ENCODE data around the gene LRRK1.

The LRRK1 gene

DNA sequence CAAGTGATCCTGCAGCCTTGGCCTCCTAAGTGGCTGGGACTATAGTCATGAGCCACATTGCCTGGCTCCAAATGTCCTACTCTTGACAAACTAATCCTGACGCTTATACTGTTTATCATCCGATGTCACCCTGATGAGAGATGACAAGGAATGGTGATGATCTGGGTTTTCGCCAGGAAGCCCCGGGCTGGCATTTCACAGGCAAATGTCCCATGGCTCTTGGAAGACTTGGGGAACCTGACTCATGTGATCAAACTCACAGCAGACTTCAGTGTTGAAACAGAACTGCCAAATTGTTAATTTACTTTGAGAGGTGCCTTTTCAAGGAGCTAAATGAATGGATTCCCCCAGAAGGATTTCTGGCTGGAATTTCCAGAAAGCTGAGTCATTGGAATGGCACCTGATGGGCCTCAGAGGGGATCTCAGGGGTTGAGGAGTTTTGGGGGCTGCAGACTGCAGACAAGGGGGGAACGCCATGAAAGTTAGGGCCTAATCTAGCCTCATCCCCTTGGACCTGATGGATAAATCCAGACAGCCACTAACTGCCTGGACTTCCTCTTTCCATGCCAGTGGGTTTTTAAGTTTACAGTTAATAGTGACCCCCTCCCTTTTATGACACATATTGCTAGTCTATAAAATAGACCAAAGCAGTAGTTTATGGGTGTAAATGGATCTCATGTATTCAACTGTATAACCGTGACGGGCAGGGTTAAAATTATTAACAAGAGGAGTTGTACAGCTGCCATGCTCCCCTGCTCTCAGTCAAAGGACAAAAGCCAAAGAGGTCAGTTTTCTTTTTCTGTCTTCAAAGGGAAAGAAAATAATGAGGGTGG is 186.1 kb downstream of the LRRK1 start:
- no peak for DNase-seq

DNA sequence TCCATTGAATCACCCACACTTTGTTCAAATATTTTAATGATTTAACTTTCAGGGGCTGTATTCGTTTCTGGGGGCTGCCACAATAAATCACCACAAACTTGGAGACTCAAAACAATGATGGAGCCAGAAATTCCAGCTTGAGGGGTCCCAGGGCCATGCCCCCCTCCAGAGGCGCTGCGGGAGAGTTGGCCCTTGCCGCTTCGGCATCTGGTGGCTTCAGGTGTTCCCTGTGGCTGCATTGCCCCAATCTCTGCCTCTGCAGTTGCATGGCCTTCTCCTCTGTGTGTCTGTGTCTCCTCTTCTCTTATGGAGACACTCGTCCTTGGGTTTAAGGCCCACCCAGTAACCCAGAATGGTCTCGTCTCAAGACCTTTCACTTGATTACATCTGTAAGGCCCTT is 187.9 kb downstream of the LRRK1 start:
- no peak for DNase-seq

DNA sequence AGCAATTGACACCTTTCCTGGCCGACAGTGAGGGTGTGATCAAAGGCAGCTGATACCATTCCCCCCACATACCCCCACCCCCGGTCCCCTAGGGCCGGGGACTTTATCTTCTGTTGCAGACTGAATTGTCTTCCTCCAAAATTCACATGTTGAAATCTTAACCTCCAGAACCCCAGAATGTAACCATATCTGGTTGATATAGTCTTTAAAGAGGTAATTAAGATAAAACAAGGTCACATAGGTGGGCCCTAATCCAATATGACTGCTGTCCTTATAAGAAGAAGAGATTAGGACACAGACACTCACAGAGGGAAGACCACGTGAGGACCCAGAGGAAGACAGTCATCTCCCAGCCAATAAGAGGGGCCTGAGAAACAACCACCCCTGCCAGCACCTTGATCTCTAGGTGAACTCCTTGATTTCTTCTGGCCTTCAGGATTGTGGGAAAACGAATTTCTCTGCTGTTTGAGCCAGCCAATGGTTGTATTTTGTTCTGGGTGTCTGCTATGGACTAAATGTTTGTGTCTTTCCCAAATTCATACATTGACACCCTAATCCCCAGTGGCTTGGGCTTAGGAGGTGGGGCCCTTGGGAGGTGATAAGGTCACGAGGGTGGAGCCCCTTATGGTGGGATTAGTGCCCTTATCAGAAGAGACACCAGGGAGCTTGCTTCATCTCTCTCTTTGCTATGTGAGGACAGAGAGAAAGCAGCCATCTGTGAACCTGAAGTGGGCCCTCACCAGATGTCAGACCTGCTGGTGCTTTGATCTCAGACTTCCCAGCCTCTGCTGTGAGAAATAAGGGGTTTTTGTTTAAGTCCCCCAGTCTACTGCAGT is 188.7 kb downstream of the LRRK1 start:
- DNase-seq: no peak

DNA sequence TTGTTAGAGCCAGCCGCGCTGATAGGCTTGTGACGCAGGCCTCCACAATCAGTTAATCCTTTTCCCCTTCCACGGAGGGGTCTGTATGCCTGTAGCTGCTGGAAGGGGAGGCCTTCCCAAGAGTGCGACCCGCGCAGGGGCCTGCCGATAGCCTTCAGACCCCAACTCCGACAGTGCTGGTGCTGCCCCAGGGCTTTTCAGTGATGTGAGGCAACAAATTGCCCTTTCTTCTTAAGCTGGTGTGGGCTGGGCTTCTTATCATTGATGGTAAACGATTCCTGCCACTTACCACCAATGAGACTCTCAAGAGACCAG is 189.3 kb downstream of the LRRK1 start:
- no peak for DNase-seq

DNA sequence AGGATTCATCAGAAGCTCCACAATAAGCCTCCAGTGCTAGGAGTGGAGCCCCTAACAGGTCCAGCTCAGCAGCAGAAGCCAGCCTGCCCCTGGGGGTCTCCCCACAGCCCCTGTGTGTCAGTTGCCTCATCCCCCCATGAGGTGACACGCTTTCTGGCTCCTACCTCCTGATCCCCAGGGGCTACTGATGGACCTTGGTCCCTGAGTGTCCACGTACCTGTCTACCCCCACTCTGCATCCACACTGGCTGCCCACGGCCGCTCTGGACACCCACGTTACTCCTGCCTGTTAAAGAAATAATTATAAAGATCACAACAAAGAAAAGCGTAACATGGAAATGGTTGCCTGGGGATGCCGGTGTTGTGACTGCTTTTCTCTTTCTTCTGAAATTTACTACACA is 189.6 kb downstream of the LRRK1 start:
- DNase-seq: no peak

DNA sequence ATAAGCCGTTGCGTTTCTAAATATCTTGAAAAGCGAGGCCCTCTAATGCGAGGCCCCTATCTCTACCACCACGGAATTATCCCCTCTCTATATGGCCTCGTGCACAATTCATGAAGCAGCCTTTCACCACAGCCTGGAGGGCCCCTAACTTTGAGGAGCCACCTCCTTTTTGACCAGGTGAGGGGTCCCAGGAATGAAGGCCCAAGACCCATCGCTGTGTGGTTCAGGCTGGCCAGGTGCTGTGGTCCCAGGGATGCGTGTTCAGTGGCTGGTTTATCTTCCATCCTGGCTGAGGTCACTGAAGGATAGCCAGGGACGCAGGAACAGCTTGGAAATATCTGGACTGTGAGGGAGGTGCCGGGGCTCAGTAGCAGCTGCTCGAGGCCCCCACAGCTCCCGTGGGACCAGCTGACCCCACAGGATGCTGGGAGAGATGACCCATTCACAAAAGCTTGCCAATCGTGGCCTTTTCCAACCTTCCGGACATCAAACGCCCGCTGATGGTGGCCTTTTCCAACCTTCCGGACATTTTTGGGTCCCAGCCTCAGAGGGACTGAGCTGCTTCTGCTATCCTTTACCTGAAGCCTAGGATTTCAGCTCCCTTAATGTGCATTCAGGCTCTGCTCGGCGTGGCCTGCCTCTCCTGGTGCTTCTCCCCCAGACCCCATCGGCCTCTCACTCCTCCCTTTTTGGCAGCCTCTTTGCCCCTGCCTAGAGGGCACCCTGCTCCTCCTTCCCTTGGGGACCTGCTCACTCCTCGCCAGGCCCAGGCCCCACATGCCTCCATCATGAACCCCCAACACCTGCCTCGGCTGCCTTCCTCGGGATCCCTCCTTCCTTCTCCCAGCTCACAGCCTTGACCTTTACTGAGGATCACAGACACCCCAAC is 191.8 kb downstream of the LRRK1 start:
- no peak for DNase-seq

DNA sequence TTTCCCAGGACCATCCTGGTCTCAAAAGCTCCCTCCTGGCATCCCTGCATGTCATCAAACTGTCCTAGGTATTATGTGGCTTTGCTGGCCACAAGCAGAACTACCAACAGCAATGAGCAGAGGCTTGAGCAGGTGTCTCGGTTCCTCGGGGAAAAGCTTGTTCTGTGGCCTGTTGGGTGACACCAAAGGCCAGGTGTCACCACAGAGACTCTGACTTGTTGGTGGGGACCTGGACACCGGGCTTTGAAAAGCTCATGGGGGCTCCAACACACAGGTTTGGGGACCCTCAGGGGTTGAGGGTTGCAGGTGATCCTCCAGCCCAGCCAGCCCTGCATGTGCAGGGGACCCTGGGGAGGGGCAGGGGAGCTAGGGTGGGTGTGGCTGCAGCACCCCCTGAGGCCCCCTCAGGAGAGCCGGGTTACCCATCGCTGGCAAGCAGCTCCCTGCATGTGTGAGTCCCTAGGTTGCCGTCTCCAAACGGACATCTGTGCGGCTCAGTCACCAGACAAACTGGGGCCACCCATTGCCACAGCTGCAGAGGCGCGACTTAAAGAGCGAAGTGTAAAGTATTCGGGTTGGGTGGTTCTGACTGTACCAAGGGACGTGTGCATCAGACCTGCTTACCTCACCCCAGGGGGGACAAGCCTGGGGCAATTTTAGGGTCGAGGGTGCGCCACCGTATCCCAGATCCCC is 192.6 kb downstream of the LRRK1 start:
- DNase-seq: no peak

DNA sequence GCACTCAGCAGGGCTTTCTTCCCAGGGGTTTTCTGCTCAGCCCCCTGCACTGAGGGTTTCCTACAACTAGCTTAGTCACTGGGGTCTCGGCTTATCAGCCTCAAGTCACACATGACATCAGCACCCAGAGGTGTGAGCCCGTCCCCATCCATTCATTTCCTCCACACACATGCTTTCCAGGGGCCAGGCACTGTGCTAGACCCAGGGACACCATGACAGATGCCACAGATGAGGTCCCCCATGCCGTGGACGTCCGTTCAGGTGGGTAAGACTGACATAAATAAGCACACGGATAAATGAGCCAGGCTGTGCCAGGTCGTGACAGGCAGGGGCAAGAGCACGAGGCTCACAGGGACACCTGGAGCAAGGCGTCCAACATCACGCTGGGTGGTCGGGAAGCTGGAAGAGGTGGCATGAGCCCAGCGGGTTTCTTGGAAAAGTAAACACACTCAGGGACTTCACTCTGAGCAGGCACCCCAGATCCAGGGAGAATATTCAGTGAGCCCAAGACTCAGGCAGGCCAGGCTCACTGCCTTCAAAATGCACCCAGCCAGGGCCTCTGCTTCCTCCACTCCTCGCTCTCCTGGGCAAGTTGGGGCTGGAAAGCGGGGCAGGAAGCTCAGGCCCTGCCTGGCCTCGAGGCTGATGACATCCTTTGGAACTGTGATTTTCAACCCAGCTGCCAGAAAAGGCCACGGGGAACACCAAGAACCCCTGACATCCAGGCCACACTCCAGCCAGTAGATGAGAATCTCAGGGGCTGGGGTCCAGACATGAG is 193.4 kb downstream of the LRRK1 start:
- no peak for DNase-seq

DNA sequence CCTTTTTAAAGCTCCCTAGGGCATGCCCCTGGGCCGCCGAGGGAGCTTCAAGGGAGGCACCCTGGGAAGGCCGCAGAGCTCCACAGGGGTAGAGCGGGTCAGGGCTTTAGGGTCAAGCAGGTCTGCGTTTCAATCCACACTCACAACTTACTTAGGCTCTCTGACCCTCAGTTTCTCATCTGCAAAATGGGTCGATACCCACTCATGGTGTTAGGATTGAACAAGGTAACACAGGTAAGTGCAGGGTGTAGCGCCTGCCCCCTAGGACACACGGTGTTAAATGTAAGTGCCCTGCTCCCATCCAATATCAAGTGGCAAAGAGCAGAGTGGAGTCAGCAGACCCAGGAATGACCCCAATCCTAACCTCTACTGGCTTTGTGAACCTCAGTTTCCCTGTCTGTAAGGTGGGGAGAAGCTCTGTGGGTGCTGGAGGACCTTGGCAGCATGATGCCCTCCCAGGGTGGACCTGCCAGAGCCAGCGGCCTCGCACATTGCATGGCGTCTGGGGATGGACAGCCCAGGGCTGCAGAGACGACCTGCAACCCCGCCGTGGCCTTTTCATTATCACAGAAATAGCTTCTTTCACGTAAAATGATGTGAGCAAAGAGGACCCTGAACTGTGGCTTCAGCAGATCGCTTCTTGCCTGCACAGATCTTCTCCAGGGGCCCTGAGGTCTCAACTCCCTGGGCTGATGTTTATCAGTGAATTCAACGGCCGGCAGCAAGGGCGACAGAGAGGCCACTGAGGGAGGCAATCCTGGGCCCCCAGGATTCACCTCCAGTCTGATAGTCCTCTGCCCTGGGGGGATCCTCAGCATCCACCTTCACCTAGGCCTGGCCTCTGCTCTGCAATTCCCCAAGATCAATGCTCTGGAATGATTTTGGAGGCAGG is 194.2 kb downstream of the LRRK1 start:
- DNase-seq: no peak

DNA sequence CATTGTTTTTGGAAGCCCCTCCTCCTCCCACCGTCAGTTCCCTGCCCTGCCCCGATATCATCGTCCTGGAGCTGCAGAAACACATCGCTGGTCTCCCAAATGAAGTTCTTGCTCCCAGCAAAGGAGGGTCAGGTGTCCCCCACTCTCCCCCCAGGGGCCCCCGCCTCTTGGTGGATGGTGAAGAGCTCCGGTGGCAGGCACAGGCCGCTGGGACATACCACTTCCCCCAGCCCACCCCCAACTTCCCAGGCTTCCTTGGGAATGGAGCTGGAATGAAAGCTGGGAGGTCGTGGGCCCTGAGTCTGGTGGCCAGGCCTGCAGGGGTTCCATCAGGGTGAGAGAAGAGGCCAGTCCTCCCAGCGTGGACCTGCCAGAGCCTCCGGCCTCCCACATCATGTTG is 195.0 kb downstream of the LRRK1 start:
- no peak for DNase-seq

DNA sequence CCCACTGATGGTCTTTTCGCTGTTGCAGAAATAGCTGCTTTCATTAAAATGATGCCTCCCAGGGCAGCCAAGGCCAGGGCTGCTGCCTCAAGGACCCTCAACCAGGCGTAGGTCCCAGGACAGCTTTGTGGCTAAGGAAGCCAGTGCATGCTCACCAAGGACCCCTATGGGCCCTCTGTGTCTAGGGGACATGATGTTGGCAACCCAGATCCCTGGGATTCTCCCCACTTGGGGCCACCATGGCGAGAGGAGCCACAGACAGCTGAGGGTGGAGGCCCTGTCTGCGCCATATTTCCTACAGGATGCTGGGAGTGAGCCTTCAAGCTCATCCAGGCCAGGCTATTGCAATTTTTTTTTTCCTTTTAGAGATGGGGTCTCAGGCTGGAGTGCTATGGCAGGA is 195.5 kb downstream of the LRRK1 start:
- DNase-seq: no peak

DNA sequence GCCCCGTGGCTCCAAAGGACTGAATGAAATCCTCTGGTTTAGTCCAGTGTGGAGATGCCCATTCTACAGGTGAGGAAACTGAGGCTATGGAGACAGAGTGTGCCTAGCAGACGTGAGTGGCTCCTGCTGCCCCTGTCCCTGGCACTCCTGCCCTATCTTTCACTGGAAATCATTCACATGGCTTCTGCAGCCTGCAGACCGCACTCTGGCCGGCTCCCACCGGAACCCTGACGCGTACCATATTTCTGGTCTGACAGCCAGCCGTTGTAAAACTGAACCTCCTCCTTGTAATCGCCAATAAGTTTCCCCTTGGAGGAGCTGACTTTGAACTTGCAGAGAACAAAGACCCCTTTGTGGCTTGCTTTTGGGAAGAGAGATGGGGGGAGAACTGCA is 196.2 kb downstream of the LRRK1 start:
- no peak for DNase-seq

DNA sequence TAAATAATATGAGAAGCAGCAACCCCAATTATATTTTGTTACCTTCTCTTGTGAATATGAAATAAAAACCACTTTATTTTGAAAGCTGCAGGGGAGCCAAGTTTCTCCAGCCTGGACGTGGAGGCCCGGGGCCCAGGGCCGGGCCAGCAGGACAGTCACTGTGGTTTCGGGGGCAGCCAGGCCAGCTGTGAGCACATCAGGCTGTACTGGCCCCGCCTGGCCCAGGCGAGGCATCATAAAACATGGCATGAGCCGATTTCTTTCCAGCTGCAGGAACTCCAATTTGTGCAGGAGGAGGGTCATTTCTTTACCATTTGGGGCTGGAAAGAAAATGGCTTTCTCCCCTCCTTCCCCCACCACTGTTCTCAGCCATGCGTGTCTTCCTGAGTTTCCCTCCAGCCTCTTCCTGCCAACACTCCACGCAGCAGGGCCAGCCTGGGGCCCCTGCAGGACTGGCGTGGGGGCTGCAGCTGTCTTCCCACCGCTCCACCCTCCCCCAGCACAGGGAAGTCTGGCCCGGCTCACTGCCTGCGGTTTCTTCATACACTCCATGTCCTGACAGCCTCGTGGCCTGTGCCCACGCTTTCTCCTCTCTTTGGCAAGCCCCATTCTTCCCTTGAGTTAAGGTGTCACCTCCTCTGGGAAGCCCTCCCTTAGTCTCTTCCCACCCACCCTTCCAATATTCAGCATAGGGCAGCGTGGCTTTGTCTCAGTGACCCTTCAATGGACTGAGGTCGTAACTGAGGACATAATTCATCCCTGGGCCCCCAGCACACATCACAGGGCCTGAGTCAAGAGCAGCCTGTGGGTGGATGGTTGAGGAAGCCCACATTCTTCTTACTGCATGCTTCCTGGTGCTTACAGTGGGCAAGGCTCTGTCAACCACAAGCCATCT is 196.9 kb downstream of the LRRK1 start:
- no peak for DNase-seq

DNA sequence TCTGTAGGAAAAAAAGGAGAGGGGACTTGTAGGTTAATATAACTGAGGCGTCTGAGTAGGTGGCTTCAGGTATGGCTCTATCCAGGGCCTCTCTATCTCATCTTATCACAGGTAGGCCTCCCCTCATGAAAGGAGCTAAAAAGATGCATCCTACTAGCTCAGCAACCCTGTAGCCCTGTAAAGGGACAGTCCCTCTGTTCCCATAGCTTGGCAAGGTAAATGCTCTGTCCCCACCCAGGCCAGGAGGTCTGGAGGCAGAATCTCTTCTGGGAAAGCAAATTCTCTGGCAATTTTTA is 197.5 kb downstream of the LRRK1 start:
- DNase-seq: no peak

DNA sequence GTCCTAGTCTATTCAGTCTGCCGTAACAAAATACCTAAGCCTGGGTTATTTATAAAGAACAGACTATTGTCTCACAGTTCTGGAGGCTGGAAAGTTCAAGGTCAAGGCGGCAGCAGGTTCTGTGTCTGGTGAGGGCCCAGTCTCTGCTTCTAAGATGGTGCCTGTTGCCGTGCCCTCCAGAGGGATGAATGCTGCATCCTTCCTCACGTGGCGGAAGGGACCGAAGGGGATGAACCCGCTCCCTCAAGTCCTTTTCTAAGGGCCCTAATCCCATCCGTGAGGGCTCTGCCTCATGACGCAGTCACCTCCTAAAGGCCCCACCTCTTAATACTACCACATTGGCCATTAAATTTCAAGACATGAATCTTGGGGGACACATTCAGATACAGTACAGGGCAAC is 199.0 kb downstream of the LRRK1 start:
- no peak for DNase-seq

DNA sequence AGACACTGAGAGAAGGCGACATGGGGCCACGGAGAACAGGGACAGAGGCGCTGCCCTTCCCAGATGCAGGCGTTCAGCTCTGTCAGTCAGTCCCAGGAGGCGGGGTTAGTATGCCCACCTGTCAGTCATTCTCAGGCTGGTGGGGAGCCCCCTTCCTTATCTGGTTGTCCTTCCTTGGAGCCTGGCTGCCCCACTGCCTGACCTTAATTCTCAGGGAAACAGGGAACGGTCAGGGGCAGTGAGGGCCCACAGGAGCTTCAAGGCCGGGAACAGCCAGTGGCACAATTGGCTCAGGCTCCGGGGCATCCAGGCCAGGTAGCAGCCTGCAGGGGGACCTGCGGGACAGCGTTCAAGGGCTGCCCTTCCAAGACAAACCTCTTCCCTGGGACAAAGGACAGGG is 199.5 kb downstream of the LRRK1 start:
- DNase-seq: no peak

DNA sequence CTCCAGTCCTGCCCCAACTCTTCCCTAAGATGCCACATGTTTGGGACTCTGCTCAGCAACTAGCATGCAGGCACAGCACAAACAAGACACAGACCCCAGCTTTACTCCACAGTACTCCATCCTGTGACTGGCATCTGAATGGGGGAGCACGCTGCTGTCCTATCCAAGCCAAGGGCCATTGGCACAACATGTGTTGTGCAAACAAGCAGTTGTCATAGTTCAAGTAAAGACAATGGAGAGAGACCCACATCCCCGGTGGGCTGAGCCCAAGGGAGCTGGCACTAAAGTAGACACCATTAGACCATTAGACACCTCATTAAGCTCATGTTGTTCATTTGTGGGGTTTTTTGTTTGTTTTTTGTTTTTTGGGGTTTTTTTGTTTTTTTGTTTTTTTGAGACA is 200.0 kb downstream of the LRRK1 start:
- DNase-seq: no peak
